ENCODE data around the gene MYRIP.

Gene MYRIP

GRCh38 chr3:40249168-40249567, 439.8 kb downstream of the MYRIP start:
- no CpG with 5 or more reads among the region's 3 CpGs for WGBS, 2 donors (ENCODE audit: extremely low coverage in 2 of 2, insufficient read length in 2 of 2, insufficient replicate concordance in 1 of 2)
- Histone ChIP-seq H3K27ac (replicated peaks; ENCODE audit: low read length) (no peak overlapping the region), H2BK5ac (ENCODE audit: low read length) (no peak overlapping the region), H3K9me3 (replicated peaks in 1 of 2; ENCODE audit: control insufficient read depth in 2 of 2, insufficient read depth in 1 of 2, low read depth in 1 of 2, low read length in 2 of 2) (no peaks in the 10 kb centered on the region), H3K27me3 (ENCODE audit: control insufficient read depth in 3 of 3, insufficient read depth in 3 of 3, low read depth in 1 of 3, low read length in 3 of 3) (no peaks in the 10 kb centered on the region), H3K18ac (ENCODE audit: low read length) (no peak overlapping the region), H3K4me2 (ENCODE audit: insufficient read depth, low read length, poor library complexity, severe bottlenecking) (no peak overlapping the region), H3K4me1 (ENCODE audit: control insufficient read depth in 2 of 2, insufficient read depth in 1 of 2, low read depth in 1 of 2, low read length in 2 of 2) (no peaks in the 10 kb centered on the region), H3K4ac (ENCODE audit: low read length) (no peak overlapping the region), H3K36me3 (replicated peaks in 1 of 2; ENCODE audit: control insufficient read depth in 2 of 2, insufficient read depth in 2 of 2, low read length in 2 of 2) (no peaks in the 10 kb centered on the region), H2BK12ac (ENCODE audit: low read length) (no peak overlapping the region), H4K8ac (ENCODE audit: low read depth, low read length) (no peak overlapping the region), H3K4me3 (ENCODE audit: low read length in 2 of 2) (no peak overlapping the region), H4K91ac (ENCODE audit: low read depth, low read length, poor library complexity) (no peak overlapping the region), H2BK120ac (ENCODE audit: low read depth, low read length) (no peak overlapping the region), H3K9ac (ENCODE audit: low read depth, low read length, poor library complexity) (no peak overlapping the region), H3K14ac (ENCODE audit: low read length) (no peak overlapping the region), H2AK5ac (ENCODE audit: low read depth, low read length) (no peak overlapping the region), H3K23ac (ENCODE audit: low read depth, low read length, poor library complexity) (no peak overlapping the region), H2AFZ (ENCODE audit: low read length) (no peak overlapping the region), H3K79me1 (ENCODE audit: low read depth, low read length) (no peaks in the 10 kb centered on the region), H2BK15ac (ENCODE audit: low read length) (no peak overlapping the region)
- DNase-seq (ENCODE audit: low spot score) = no peak

- WGBS, 2 donors (ENCODE audit: extremely low coverage in 2 of 2, insufficient read length in 2 of 2, insufficient replicate concordance in 1 of 2) = no CpG with 5 or more reads among the region's 2 CpGs
- H3K23ac ChIP-seq (ENCODE audit: low read depth, low read length, poor library complexity) = no peak overlapping the region
- no peak overlapping the region for H2BK120ac ChIP-seq (ENCODE audit: low read depth, low read length)
- H4K8ac ChIP-seq (ENCODE audit: low read depth, low read length) = no peak overlapping the region
- no peaks in the 10 kb centered on the region for H3K27me3 ChIP-seq (ENCODE audit: control insufficient read depth in 3 of 3, insufficient read depth in 3 of 3, low read depth in 1 of 3, low read length in 3 of 3)
- H3K4me3 ChIP-seq (ENCODE audit: low read length in 2 of 2) = no peak overlapping the region
- no peak overlapping the region for H3K18ac ChIP-seq (ENCODE audit: low read length)
- H3K9ac ChIP-seq (ENCODE audit: low read depth, low read length, poor library complexity) = no peak overlapping the region
- H4K91ac ChIP-seq (ENCODE audit: low read depth, low read length, poor library complexity) = no peak overlapping the region
- H2BK5ac ChIP-seq (ENCODE audit: low read length) = no peak overlapping the region
- no peaks in the 10 kb centered on the region for H3K36me3 ChIP-seq (replicated peaks in 1 of 2; ENCODE audit: control insufficient read depth in 2 of 2, insufficient read depth in 2 of 2, low read length in 2 of 2)
- no peaks in the 10 kb centered on the region for H3K79me1 ChIP-seq (ENCODE audit: low read depth, low read length)
- no peak overlapping the region for H3K4me2 ChIP-seq (ENCODE audit: insufficient read depth, low read length, poor library complexity, severe bottlenecking)
- no peak overlapping the region for H3K27ac ChIP-seq (replicated peaks; ENCODE audit: low read length)
- H3K14ac ChIP-seq (ENCODE audit: low read length) = no peak overlapping the region
- no peak overlapping the region for H3K4ac ChIP-seq (ENCODE audit: low read length)
- no peaks in the 10 kb centered on the region for H3K9me3 ChIP-seq (replicated peaks in 1 of 2; ENCODE audit: control insufficient read depth in 2 of 2, insufficient read depth in 1 of 2, low read depth in 1 of 2, low read length in 2 of 2)
- H2BK15ac ChIP-seq (ENCODE audit: low read length) = no peak overlapping the region
- no peak overlapping the region for H2AFZ ChIP-seq (ENCODE audit: low read length)
- peaks cover 0 to 3% of the 10 kb centered on the region in 2 donors for H3K4me1 ChIP-seq (ENCODE audit: control insufficient read depth in 2 of 2, insufficient read depth in 1 of 2, low read depth in 1 of 2, low read length in 2 of 2)
- H2BK12ac ChIP-seq (ENCODE audit: low read length) = no peak overlapping the region
- no peak overlapping the region for H2AK5ac ChIP-seq (ENCODE audit: low read depth, low read length)
- no peak for DNase-seq (ENCODE audit: low spot score)
Observed at GRCh38 chr3:40254491-40254890, 445.1 kb downstream of the MYRIP start.

GRCh38 chr3:40254891-40255290, 445.5 kb downstream of the MYRIP start:
- H2AK5ac ChIP-seq (ENCODE audit: low read depth, low read length) = no peak overlapping the region
- H2AFZ ChIP-seq (ENCODE audit: low read length) = no peak overlapping the region
- H2BK120ac ChIP-seq (ENCODE audit: low read depth, low read length) = no peak overlapping the region
- H3K18ac ChIP-seq (ENCODE audit: low read length) = no peak overlapping the region
- H2BK15ac ChIP-seq (ENCODE audit: low read length) = no peak overlapping the region
- no peaks in the 10 kb centered on the region for H3K79me1 ChIP-seq (ENCODE audit: low read depth, low read length)
- no peak overlapping the region for H3K27ac ChIP-seq (replicated peaks; ENCODE audit: low read length)
- no peaks in the 10 kb centered on the region for H3K27me3 ChIP-seq (ENCODE audit: control insufficient read depth in 3 of 3, insufficient read depth in 3 of 3, low read depth in 1 of 3, low read length in 3 of 3)
- no peak overlapping the region for H3K9ac ChIP-seq (ENCODE audit: low read depth, low read length, poor library complexity)
- H3K36me3 ChIP-seq (replicated peaks in 1 of 2; ENCODE audit: control insufficient read depth in 2 of 2, insufficient read depth in 2 of 2, low read length in 2 of 2) = no peaks in the 10 kb centered on the region
- no peak for DNase-seq (ENCODE audit: low spot score)
- no peak overlapping the region for H3K4me2 ChIP-seq (ENCODE audit: insufficient read depth, low read length, poor library complexity, severe bottlenecking)
- H3K9me3 ChIP-seq (replicated peaks in 1 of 2; ENCODE audit: control insufficient read depth in 2 of 2, insufficient read depth in 1 of 2, low read depth in 1 of 2, low read length in 2 of 2) = no peaks in the 10 kb centered on the region
- H2BK5ac ChIP-seq (ENCODE audit: low read length) = no peak overlapping the region
- H3K23ac ChIP-seq (ENCODE audit: low read depth, low read length, poor library complexity) = no peak overlapping the region
- no peak overlapping the region for H3K4me3 ChIP-seq (ENCODE audit: low read length in 2 of 2)
- no CpG with 5 or more reads among the region's 2 CpGs for WGBS, 2 donors (ENCODE audit: extremely low coverage in 2 of 2, insufficient read length in 2 of 2, insufficient replicate concordance in 1 of 2)
- peaks cover 0 to 3% of the 10 kb centered on the region in 2 donors for H3K4me1 ChIP-seq (ENCODE audit: control insufficient read depth in 2 of 2, insufficient read depth in 1 of 2, low read depth in 1 of 2, low read length in 2 of 2)
- H2BK12ac ChIP-seq (ENCODE audit: low read length) = no peak overlapping the region
- no peak overlapping the region for H3K4ac ChIP-seq (ENCODE audit: low read length)
- no peak overlapping the region for H3K14ac ChIP-seq (ENCODE audit: low read length)
- H4K8ac ChIP-seq (ENCODE audit: low read depth, low read length) = no peak overlapping the region
- H4K91ac ChIP-seq (ENCODE audit: low read depth, low read length, poor library complexity) = no peak overlapping the region

- no peaks in the 10 kb centered on the region for H3K36me3 ChIP-seq (replicated peaks in 1 of 2; ENCODE audit: control insufficient read depth in 2 of 2, insufficient read depth in 2 of 2, low read length in 2 of 2)
- WGBS, 2 donors (ENCODE audit: extremely low coverage in 2 of 2, insufficient read length in 2 of 2, insufficient replicate concordance in 1 of 2) = no CpG with 5 or more reads among the region's 1 CpG
- no peak overlapping the region for H3K27ac ChIP-seq (replicated peaks; ENCODE audit: low read length)
- DNase-seq (ENCODE audit: low spot score) = no peak
- H3K79me1 ChIP-seq (ENCODE audit: low read depth, low read length) = no peaks in the 10 kb centered on the region
- no peak overlapping the region for H3K4me2 ChIP-seq (ENCODE audit: insufficient read depth, low read length, poor library complexity, severe bottlenecking)
- H3K18ac ChIP-seq (ENCODE audit: low read length) = no peak overlapping the region
- H2BK120ac ChIP-seq (ENCODE audit: low read depth, low read length) = no peak overlapping the region
- no peak overlapping the region for H3K4me3 ChIP-seq (ENCODE audit: low read length in 2 of 2)
- no peaks in the 10 kb centered on the region for H3K27me3 ChIP-seq (ENCODE audit: control insufficient read depth in 3 of 3, insufficient read depth in 3 of 3, low read depth in 1 of 3, low read length in 3 of 3)
- H3K4me1 ChIP-seq (ENCODE audit: control insufficient read depth in 2 of 2, insufficient read depth in 1 of 2, low read depth in 1 of 2, low read length in 2 of 2) = peaks cover 0 to 3% of the 10 kb centered on the region in 2 donors
- no peak overlapping the region for H4K91ac ChIP-seq (ENCODE audit: low read depth, low read length, poor library complexity)
- H2BK5ac ChIP-seq (ENCODE audit: low read length) = no peak overlapping the region
- no peak overlapping the region for H3K4ac ChIP-seq (ENCODE audit: low read length)
- no peak overlapping the region for H3K9ac ChIP-seq (ENCODE audit: low read depth, low read length, poor library complexity)
- H2AFZ ChIP-seq (ENCODE audit: low read length) = no peak overlapping the region
- no peak overlapping the region for H4K8ac ChIP-seq (ENCODE audit: low read depth, low read length)
- no peak overlapping the region for H3K14ac ChIP-seq (ENCODE audit: low read length)
- H2BK12ac ChIP-seq (ENCODE audit: low read length) = no peak overlapping the region
- H2AK5ac ChIP-seq (ENCODE audit: low read depth, low read length) = no peak overlapping the region
- H3K23ac ChIP-seq (ENCODE audit: low read depth, low read length, poor library complexity) = no peak overlapping the region
- H3K9me3 ChIP-seq (replicated peaks in 1 of 2; ENCODE audit: control insufficient read depth in 2 of 2, insufficient read depth in 1 of 2, low read depth in 1 of 2, low read length in 2 of 2) = no peaks in the 10 kb centered on the region
- no peak overlapping the region for H2BK15ac ChIP-seq (ENCODE audit: low read length)
Observed at GRCh38 chr3:40255532-40255931, 446.1 kb downstream of the MYRIP start.
